HFFc6 (cell line): ENCODE results near the gene FAHD1. TPM values are rescaled to one million over a fixed set of nuclear protein-coding genes. Genes with fewer than 3 reads are reported as not detected.
A peak's percentile ranks its signal among the peaks of the same experiment; 100 is the strongest.

Source experiments
- DNase-seq: peaks from one replicate; pipeline ENCODE4 v3.0.0-alpha.2; 2018
- H3K27ac Mint-ChIP-seq: 2 replicates; pipeline ENCODE4 v1.8.0; 2020; ENCODE audit warnings: mild to moderate bottlenecking, mixed read lengths
- H3K27me3 Mint-ChIP-seq: 2 replicates; pipeline ENCODE4 v1.8.0; 2021; ENCODE audit warnings: mild to moderate bottlenecking, moderate library complexity, mixed read lengths; ENCODE audit not compliant: insufficient read depth
- H3K36me3 Mint-ChIP-seq: 2 replicates; pipeline ENCODE4 v1.8.0; 2021; ENCODE audit warnings: low read depth, mixed read lengths
- H3K4me1 Mint-ChIP-seq: 2 replicates; pipeline ENCODE4 v1.8.0; 2020; ENCODE audit warnings: low read depth, mixed read lengths
- H3K4me3 Mint-ChIP-seq: 2 replicates; pipeline ENCODE4 v1.8.0; 2020; ENCODE audit warnings: mild to moderate bottlenecking, moderate library complexity, mixed read lengths
- H3K9me3 Mint-ChIP-seq: 2 replicates; pipeline ENCODE4 v1.8.0; 2020; ENCODE audit warnings: mild to moderate bottlenecking, mixed read lengths
- CTCF ChIP-seq: fragments of 200-600 bp; sonication (generic); IDR thresholded peaks from 2 replicates; pipeline ENCODE4 v1.5.0; 2021; ENCODE audit warnings: antibody characterized with exemption, mild to moderate bottlenecking
- total RNA-seq, 6 experiments: library from RNA; stranded (reverse); fragmentation: NEBNext Ultra II Directional; extraction: Animal tissue kit (Norgen Biotek cat#: 25700); gene quantifications; 2 replicates in 1 of 6; 3 replicates in 5 of 6; pipeline ENCODE4 v1.2.3, GENCODE V29; 2021

FAHD1 gene
- total RNA-seq, 6 experiments from 2014 or later = 29.4 to 40.7 (median 31.2) TPM

- H3K4me3 Mint-ChIP-seq = no peak overlapping the region
- peaks cover 28% of the 10 kb centered on the region for H3K27me3 Mint-ChIP-seq
- H3K27ac Mint-ChIP-seq = no peak overlapping the region
- H3K4me1 Mint-ChIP-seq = peaks cover 23% of the 10 kb centered on the region
- H3K36me3 Mint-ChIP-seq = no peaks in the 10 kb centered on the region
- no peak for TF ChIP-seq CTCF
- no peaks in the 10 kb centered on the region for H3K9me3 Mint-ChIP-seq
- no peak for DNase-seq
Observed at GRCh38 chr16:1779741-1780676, 47.0 kb upstream of the FAHD1 start.

GRCh38 chr16:1780677-1781072, 46.3 kb upstream of the FAHD1 start:
- peaks cover 28% of the 10 kb centered on the region for H3K27me3 Mint-ChIP-seq
- no peak for DNase-seq
- H3K27ac Mint-ChIP-seq = no peak overlapping the region
- TF ChIP-seq CTCF = no peak
- peak overlapping the region; percentile 90 for H3K4me3 Mint-ChIP-seq
- no peaks in the 10 kb centered on the region for H3K9me3 Mint-ChIP-seq
- H3K4me1 Mint-ChIP-seq = peaks cover 23% of the 10 kb centered on the region
- H3K36me3 Mint-ChIP-seq = no peaks in the 10 kb centered on the region

- peaks cover 23% of the 10 kb centered on the region for H3K4me1 Mint-ChIP-seq
- no peak for DNase-seq
- H3K36me3 Mint-ChIP-seq = no peaks in the 10 kb centered on the region
- peak overlapping the region; percentile 74 for H3K27ac Mint-ChIP-seq
- TF ChIP-seq CTCF = no peak
- no peaks in the 10 kb centered on the region for H3K9me3 Mint-ChIP-seq
- peaks cover 28% of the 10 kb centered on the region for H3K27me3 Mint-ChIP-seq
- H3K4me3 Mint-ChIP-seq = peak overlapping the region; percentile 90
Observed at GRCh38 chr16:1781254-1781653, 45.8 kb upstream of the FAHD1 start.

- no peak for DNase-seq
- Mint-ChIP-seq H3K4me3 (peak overlapping the region; percentile 90), H3K27me3 (peaks cover 24% of the 10 kb centered on the region), H3K36me3 (no peaks in the 10 kb centered on the region), H3K27ac (peak overlapping the region; percentile 74), H3K4me1 (peaks cover 23% of the 10 kb centered on the region), H3K9me3 (no peaks in the 10 kb centered on the region)
- TF ChIP-seq CTCF = peak; percentile 39
Observed at GRCh38 chr16:1781758-1782407, 45.1 kb upstream of the FAHD1 start.

- peak within 1 kb of the TSS; percentile 77 for H3K27ac Mint-ChIP-seq
- H3K36me3 Mint-ChIP-seq = no peaks in the 10 kb centered on the region
- peaks cover 26% of the 10 kb centered on the region for H3K27me3 Mint-ChIP-seq
- peak within 1 kb of the TSS; percentile 94 for H3K4me3 Mint-ChIP-seq
- H3K9me3 Mint-ChIP-seq = no peaks in the 10 kb centered on the region
- DNase-seq = peak; percentile 100
- peaks cover 23% of the 10 kb centered on the region for H3K4me1 Mint-ChIP-seq
- no peak for TF ChIP-seq CTCF
Observed at GRCh38 chr16:1782408-1783264, 44.4 kb upstream of the FAHD1 start, which contains the start of the genes NUBP2 and SPSB3. Gene NUBP2 (plus strand): TSS chr16:1782960. CDS start chr16:1783021, 61 bp downstream. Gene SPSB3 (minus strand): TSS chr16:1782571. CDS start chr16:1781483, 1,088 bp downstream.
